Measurements from ENCODE around the gene C11orf21.

Gene C11orf21

GRCh38 chr11:2259466-2259830, 42.3 kb downstream of the C11orf21 start:
- no peak for DNase-seq (ENCODE audit: low spot score)

GRCh38 chr11:2258501-2259465, 42.9 kb downstream of the C11orf21 start:
- DNase-seq (ENCODE audit: low spot score) = no peak

- DNase-seq (ENCODE audit: low spot score) = no peak
These were observed 44.6 kb downstream of the C11orf21 start for GRCh38 chr11:2256951-2257700.

GRCh38 chr11:2256293-2256913, 45.3 kb downstream of the C11orf21 start:
- no peak for DNase-seq (ENCODE audit: low spot score)

DNA sequence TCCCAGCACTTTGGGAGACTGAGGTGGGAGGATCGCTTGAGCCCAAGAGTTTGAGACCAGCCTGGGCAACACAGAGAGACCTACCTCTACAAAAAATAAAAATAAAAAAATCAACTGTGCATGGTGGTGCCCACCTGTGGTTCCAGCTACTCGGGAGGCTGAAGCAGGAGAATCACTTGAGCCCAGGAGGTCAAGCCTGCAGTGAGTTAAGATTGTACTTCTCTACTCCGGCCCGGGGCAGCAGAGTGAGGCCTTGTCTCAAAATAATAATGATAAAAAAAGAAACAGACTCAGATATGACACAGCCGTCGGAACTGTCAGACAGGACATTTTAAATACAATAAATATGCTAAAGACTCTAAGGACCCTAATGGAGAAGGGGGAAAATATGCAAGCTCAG, 49.7 kb downstream of the C11orf21 start:
- DNase-seq (ENCODE audit: low spot score) = no peak

GRCh38 chr11:2251138-2251537, 50.6 kb downstream of the C11orf21 start:
- no peak for DNase-seq (ENCODE audit: low spot score)

DNA sequence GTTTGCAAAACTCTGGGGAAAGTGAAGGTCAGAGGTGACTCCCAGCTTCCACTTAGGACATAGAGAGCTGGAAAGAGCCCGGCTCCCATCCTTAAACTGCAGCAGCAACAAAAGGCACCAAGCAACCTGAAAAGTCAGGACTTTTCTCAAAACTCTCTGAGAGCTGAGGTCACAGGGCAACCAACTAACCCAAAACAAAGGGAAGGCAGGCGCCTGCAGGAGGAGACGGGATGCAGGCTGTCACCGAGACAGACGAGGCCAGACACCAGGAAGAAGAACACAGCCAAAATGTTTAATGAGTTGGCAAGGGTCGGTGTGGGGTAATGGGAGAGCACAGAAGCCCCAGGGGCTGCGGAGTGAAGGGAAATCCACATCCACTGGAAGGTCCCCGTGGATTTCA, 51.2 kb downstream of the C11orf21 start:
- DNase-seq (ENCODE audit: low spot score) = no peak

- no peak for DNase-seq (ENCODE audit: low spot score)
These were observed 51.7 kb downstream of the C11orf21 start for GRCh38 chr11:2250041-2250440.

GRCh38 chr11:2249189-2249916, 52.4 kb downstream of the C11orf21 start:
- no peak for DNase-seq (ENCODE audit: low spot score)

DNA sequence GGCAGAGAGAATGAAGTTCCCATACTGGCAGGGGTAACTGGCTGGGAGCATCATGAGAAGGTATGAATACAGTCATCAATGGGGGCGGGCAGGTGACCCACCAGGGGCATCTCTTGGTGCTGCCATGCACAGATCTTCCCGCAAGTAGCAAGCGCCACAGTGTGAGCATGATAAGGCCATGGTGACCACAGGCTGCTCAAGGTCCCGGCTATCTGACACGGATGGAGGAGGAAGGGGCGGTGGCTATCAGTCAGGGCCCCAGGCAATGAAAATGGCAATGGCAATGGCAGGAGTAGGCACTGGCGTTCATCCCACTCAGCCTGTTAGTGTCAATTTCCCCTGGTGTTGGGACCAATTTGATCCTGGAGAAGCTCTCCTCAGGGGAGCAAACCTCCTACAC, 53.0 kb downstream of the C11orf21 start:
- no peak for DNase-seq (ENCODE audit: low spot score)

GRCh38 chr11:2248242-2248641, 53.5 kb downstream of the C11orf21 start:
- no peak for DNase-seq (ENCODE audit: low spot score)

- no peak for DNase-seq (ENCODE audit: low spot score)
These were observed 54.2 kb downstream of the C11orf21 start for GRCh38 chr11:2247496-2247895.

Data from COLO829 (cell line).